Measurements from ENCODE around the gene MCM5.
"Not testable (repeated sequence)": the region's sequence is repeated elsewhere in the genome, so short reads cannot be mapped to it uniquely, and the experiment has no call there.

The MCM5 gene

DNA sequence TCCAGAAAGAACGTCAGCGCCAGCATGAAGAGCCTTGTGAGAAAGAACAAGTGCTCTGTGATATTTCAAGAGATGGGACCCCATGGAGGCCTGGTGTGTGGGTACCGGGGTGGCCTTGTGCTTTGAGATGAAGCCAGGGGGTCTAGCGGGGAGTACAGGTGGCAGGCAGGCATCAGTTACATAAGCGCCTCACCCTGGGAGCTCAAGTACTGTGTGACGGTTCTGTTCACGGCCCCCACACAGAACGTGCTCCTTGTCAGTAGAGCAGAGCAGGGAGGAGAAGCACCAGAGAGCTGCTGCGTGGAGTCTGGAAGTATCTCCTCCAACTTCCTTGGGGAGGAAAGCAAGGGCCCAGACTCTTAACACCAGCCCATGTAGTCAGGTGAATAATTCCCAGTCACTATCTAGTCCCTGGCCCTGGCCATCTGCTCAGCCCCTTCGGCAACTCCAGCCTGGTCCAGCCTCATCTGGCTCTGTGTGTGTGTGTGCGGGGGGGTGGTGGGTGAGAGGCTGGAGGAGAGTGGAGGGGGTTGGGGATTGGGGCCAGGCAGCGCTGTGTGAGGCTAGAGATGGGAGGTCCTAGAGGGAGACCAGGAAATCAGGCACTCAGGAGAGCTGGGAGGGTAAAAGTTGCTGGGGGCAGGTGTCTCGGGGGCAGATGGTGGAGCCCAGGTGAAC lies 32.4 kb downstream of the MCM5 start:
- no peak for DNase-seq (ENCODE audit: low read depth in 2 of 2)

DNA sequence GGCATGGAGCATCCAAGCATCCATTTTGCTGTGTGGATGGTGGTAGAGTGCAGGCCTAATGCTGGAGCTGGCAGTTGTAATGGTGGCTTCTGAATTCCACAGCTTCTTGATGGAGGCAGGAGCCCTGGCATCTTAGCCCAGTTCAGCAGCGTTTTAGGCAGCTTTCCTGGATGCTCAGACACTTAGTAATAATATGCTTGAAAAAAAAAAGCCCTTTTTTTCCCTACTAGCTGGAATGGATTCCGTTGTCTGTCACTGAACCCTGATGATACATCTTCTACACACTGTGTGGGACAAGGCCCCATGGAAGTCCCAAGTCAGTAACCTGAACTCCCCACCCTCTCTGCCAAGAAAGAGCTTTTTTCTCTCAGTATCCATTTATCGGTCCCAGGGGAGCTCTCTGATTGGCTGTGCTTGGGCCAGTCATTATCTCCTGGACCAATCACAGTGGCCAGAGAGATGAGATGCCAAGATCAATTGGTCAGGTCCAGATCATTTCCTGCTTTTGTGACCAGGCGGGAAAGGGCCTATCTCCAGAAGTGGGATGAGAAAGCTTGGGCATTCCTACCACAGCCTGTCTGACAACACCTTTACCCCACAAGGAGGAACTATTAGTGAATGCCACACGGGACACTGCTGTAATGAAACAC lies 34.2 kb downstream of the MCM5 start:
- no peak for DNase-seq (ENCODE audit: low read depth in 2 of 2)

DNA sequence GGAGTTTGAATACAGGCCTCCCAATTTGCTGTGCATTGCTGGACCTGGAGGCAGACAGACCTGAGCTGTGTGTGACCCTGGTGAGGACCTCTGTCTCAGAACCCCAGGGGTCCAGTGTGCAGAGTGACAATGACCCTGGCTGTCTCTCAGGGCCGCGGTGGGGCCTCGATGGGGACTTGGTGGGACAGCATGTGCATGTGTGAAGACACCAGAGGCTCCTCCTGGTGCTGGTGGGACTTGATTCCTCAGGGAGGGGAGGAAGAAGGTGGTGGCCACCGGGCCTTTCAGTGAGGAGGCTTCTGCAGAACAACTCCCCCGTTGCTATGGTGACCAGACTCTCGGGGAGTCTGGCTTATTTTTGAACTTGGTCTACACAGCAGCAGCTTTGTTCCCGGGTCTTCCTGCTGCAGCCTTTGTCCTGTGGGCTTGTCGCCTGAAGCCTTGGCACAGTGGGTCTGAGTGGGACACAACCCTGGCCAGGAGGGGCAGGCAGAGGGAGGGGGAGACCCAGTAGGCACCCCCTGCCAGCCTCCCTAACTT lies 35.3 kb downstream of the MCM5 start:
- no peak for DNase-seq (ENCODE audit: low read depth in 2 of 2)

DNA sequence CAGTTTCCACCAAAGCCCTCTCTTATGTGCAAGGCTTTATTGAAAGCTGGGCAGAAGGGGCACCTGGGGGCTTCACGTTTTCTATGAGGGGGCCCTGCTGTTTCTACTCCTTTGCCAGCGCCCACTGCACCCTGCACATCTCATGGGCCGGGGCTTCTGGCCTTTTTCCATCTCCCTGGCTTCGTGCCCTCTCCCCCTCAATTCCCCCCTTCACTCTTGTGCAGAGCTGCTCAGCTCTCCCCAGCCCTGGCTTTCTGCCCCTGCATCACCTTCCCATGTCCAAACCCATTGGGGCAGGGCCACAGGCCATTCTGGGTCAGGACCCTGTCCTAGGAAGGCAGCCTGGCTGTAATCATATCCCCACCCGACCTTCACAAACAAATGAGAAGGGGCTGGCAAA lies 36.5 kb downstream of the MCM5 start:
- no peak for DNase-seq (ENCODE audit: low read depth in 2 of 2)

DNA sequence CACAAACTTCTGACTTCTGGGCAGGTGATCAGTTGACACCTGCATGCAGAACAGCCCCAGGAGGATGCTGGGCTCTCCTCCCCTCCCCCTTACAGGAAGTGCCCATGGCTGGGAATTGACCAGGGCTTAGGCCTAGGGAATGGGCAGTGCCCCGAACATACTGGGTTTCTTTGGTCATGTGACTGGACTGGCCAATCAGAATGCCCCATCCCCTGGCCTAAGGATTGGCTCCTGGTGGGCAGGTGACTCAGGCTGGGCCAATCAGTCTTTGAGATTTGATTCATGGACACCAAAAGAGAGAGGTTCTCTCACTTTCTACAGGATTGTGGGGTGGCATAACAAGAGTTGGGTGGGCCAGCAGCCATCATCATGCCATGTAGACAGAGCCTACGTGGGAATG lies 37.1 kb downstream of the MCM5 start:
- no peak for DNase-seq (ENCODE audit: low read depth in 2 of 2)

DNA sequence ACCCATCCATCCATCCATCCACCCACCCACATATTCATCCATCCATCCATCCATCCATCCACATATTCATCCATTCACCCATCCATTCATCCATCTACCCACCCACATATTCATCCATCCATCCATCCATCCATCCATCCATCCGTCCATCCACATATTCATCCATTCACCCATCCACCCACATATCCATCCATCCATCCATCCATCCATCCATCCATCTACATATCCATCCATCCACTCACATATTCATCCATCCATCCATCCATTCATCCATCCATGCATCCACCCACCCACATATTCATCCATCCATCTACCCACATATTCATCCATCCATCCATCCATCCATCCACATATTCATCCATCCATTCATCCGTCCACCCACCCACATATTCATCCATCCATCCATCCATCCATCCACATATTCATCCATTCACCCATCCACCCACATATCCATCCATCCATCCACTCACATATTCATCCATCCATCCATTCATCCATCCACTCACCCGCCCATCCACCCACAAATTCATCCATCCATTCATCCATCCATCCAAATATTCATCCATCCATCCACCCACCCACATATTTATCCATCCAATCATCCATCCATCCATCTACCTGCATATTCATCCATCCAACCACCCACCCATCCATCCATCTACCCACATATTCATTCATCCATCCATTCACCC lies 38.9 kb downstream of the MCM5 start:
- not testable (repeated sequence) for DNase-seq (ENCODE audit: low read depth in 2 of 2)

DNA sequence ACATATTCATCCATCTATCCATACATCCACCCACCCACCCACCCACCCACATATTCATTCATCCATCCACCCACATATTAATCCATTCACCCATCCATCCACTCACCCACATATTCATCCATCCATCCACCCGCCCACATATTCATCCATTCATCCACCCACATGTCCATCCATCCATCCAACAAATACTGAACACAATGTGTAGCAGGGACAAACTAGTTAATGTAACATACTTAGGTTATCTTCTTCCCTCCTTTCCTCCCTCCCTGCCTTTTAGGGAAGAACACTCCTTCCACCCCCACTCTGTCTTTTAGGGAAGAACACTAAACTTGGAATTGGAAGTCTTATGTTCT lies 39.4 kb downstream of the MCM5 start:
- DNase-seq (ENCODE audit: low read depth in 2 of 2): no peak

DNA sequence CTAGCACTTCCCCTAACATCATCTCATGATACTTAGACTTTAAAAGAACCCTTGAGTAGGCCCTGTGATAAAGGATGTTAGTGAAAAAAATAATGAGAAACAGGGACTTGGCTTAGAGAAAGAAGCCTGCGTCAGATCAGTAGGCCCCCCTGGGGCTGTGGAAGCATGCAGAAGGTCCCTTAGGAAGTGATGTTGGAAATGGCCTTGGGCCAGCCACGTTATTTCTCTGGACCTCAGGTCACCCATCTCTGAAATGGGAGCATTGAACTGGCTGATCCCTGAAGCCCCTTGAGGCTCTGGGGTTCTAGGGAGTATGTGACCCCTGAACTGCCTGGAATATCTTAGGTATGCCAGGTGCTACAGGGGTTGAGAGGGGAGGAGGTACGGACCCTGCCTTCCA lies 40.2 kb downstream of the MCM5 start:
- no peak for DNase-seq (ENCODE audit: low read depth in 2 of 2)

DNA sequence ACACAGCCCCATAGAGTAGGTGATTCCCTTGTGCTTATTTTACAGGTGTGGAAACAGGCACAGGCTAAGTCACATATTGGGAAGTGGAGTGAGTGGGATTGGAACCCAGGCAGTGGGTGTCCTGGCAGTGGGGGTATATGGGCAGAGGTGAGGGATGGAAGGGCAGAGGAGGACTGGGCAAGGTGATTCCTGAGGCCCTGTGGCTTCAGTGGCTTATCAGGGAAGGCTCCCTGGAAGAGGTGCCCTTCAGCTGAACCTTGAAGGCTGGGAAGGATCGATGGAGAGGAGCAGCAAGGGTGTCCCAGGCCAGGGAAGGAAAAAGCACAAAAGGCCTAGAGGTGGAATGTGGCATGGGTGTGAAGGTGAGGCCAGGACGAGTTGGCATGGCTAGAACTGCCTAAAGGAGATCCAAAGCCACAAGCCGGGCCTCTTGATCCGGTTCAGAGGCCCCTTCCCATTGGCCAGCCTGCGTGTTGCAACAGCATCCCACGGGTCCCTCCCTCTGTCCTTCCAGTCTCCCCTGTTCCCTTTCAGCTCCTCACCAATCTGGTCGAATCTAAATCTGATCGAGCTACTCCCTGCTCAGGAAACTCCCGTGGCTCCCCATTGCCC lies 41.7 kb downstream of the MCM5 start:
- no peak for DNase-seq (ENCODE audit: low read depth in 2 of 2)

DNA sequence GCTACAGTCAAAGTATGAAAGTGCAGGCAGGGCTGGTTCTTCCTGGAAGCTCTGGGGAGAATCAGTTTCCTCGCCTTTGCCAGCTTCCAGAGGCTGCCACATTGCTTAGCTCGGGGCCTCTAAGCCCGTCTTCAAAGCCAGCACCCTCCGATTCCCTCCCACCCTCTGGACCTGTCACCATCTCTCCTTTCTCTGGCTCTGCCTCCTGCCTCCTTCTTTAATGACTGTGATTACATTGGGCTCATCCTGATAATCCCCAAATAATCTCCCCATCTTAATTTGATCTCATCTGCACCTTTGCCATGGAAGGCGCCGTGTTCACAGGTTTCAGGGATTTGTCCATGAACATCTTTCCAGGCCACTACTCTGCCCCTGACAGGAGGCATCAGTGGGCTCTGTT lies 42.5 kb downstream of the MCM5 start:
- DNase-seq (ENCODE audit: low read depth in 2 of 2): no peak

DNA sequence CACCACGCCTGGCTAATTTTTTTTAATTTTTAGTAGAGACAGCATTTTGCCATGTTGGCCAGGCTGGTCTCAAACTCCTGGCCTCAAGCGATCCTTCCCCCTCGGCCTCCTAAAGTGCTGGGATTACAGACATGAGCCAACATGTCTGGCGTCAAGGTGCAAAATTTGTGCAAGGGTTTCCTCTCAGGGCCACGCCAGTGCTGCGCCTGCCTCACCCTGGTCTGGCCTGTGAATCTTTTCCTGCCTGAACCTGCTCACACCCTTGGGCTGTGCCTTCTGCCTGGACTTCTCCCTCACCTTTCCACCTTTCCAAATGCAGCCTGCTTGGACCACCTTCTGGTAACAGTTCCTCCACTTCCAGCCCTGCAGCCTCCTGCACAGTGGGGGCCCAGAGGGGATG lies 43.4 kb downstream of the MCM5 start:
- DNase-seq (ENCODE audit: low read depth in 2 of 2): no peak

DNA sequence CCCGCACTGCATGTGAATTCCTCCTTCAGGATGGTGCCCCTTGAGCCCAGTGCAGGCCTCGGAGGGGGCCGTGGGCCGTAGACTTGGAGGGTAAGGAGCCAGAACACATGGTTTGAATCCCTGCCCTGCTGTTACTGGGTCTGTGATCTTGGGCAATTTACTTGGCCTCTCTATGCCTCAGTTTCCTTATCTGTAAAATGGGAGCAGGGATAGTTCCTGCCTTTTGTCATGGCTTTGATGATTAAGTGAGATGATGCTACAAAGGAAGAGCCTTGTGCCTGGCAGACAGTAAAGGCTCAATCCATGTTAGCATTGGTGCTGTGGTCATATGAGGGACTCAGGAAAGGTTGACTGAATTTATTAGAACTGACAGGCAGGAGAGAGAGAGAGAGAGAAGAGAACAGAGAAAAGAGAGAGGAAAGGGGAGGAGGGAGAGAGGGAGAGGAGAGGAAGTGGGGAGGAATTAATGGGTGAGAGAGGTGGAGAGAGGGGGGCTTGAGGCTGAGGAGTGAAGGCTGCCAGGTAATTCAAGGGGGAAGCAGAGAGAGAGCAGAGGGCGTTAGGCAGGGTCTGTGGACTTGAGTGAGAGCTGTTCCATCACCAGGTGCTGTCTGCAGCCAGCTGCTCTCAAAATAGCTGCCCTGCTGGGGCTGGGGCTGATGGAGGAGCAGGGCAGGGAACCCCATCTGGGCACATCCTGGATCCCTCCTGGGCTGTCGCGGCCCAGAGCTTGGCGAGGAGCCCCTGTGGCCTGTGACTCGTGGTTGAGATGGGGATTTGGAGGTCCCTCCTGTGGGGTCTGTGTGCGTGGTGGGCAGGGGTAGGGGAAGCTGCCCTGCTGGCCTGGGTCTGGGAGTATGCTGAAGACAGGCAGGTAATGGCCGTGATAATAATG lies 44.1 kb downstream of the MCM5 start:
- DNase-seq (ENCODE audit: low read depth in 2 of 2): no peak

DNA sequence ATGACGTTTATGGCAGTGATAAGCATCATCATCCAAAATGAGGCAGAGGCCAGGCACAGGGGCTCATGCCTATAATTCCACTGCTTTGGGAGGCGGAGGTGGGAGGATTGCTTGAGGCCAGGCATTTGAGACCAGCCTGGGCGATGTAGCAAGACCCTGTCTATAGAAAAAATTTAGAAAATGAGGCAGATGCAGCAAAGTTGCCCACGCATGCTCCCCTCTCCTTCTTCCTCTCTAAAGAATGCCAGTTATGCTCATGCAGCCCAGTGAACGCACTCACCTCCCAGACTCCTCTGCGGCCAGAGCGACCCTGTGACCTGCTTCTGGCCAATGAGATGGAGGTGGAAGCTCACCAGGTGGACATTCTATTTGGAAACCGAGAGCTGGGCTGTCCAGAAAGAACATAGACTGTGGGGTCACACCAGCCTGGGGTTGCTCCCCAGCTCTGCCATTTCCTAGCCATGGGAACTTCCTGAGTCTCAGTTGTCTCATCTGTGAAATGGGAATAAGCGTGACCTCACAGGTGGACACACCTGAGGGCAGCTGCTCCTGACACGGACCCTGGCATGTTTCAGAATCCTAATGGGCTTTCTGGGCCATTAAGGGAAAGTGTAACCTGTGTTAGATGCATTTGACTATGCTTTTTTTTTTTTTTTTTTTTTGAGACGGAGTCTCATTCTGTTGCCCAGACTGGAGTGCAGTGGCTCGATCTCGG lies 44.9 kb downstream of the MCM5 start:
- DNase-seq (ENCODE audit: low read depth in 2 of 2): no peak

DNA sequence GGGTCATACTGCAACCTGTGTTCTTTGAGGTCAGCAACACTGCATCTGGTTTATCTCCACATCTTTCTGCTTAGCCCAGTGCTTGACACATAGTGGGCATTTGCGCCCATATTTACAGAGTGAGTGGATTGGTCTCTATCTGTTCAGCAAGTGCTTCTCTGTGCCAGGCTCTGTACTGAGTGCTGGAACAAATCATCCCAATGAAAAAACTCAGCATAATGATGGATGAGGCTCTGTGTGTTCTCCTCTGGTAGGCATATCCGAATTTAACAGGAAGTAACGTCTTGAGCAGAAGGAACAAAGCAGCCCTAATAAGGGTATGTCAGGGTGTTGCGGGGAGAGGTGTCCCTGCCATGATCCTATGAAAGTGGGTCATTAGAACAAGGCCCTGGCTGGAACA lies 46.0 kb downstream of the MCM5 start:
- no peak for DNase-seq (ENCODE audit: low read depth in 2 of 2)

DNA sequence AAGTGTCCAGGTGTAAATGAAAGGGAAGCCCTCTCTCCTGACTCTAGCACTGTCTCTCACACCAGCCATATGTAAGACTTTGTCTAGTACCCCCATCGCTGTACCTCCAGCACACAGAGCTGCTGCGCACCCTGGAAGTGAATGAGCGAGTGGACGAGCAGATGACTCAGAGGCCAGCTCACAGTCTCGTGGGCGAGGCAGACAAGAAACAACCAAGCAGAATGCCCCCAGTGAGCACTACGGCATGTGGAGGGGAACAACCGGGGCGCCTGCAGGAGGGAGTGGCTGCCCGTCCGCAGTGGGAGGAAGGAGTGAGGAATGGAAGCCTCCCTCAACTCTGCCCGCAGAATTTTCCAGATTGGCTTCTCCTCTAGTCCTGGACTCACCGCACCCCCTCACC lies 46.4 kb downstream of the MCM5 start:
- no peak for DNase-seq (ENCODE audit: low read depth in 2 of 2)

DNA sequence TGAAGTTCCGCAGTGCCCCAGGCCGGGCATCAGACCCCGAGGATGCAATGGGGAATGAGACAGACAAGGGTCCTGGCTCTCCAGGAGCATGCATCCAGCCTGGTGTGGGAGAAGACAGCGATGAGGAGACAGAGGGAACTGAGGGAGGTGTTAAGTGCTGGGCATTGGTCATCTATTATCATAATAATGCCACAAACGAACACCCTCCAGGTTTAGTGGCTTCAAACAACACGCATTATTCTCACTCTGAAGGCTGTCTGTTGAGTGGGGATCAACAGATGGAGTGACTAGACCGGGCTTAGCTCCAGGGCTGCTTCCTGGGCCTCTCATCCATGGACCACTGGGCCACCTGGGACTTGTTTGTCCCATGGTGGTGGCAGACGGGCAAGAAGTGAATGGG lies 48.6 kb downstream of the MCM5 start:
- DNase-seq (ENCODE audit: low read depth in 2 of 2): no peak

DNA sequence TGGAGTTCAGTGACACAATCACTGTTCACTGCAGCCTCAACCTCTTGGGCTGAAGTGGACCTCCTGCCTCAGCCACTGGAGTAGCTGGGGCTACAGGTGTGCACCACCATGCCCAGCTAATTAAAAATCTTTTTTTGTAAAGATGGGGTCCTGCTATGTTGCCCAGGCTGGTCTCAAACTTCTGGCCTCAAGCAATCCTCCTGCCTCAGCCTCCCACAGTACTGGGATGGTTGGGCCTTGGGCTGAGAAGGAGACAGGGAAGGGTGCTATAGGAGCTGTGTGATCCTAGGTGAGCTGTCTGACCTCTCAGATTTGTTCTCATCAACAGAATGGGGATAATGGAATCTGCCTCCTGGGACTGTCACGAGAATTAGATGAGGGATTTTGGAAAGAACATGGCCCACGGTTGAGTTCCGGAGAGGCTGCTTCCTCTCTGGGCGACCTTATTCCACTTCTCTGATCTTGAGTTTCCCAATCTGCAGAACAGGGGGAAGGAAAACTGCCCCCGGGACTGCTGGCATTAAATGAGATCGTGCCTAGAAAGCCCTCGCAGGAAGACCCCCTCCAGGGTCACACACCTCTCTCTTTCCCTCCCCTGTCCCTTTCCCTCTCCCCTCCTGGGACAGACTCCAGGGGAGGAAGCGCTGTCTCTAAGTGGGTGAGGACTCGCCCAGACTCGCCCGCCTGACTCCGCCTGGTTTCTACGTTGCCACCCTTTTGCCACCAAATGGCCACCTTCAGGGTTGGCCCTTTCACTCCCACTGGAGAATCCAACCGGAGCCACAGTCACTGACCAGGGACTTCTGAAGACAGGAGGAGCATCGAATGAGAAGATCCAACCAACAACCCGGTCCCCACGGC lies 50.1 kb downstream of the MCM5 start:
- no peak for DNase-seq (ENCODE audit: low read depth in 2 of 2)

DNA sequence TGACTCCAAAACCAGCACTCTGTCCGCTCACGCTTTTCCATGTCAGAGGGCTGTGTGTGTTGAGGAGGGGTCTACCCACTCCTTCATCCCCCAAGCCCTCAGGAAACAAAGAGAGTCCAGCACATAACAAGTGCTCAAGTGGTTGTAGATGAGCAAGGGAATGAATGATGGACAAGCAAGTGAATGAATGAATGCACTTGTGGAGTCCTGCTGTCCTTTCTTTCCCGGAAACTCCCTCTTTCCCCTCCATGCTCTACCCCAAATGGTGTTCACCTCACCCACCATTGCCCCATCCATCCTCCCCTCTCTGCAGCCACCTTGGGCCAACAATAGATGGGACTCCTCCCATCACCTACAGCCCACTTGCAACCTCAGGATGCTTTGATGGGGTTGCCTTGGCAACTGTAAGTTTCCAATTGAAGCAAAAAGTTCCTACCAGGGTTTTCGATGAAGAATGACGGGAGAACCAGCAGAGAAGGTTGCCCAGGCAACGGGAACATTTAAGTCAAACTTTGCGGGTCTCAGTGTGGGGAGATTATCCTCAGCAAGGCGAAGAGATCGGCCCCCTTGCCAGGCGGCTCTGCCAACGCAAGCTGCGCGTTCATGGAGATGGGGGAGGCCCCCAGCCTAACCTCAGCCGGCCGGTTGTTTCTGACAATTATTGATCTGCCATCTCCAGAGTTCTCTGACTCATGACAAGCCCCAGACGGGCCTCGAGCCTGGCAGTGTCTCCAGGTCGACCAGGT lies 51.1 kb downstream of the MCM5 start:
- DNase-seq (ENCODE audit: low read depth in 2 of 2): no peak

DNA sequence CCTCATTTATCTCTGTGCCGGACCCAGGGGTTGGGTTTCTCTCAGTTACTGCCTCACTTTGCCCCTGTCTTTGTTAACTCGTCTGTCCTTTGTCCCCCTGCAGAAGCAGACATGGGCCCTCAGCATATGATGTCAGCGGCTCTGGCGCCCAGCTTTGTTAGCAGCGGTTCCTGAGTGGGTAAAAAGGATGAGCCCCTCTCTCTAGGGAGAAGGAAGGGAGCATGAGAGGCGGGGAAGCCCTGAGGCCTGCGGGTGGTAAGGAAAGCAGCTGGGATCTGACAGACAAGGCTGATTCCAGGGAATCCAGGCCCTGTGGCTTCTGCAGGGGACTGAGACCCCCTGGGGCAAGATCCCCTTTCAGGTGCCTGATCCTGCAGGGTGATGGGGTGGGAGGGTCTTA lies 51.7 kb downstream of the MCM5 start:
- no peak for DNase-seq (ENCODE audit: low read depth in 2 of 2)
